ENCODE results near the gene BTG1. TPM values are rescaled to one million over a fixed set of nuclear protein-coding genes. Genes with fewer than 3 reads are reported as not detected.

The BTG1 gene
- total and polyA plus RNA-seq, 9 of the 15 experiments (the other 6 are each of a cell fraction or from before 2014, with no cell fraction given), result 3.7 to 28.6 (median 7.4) TPM

DNA sequence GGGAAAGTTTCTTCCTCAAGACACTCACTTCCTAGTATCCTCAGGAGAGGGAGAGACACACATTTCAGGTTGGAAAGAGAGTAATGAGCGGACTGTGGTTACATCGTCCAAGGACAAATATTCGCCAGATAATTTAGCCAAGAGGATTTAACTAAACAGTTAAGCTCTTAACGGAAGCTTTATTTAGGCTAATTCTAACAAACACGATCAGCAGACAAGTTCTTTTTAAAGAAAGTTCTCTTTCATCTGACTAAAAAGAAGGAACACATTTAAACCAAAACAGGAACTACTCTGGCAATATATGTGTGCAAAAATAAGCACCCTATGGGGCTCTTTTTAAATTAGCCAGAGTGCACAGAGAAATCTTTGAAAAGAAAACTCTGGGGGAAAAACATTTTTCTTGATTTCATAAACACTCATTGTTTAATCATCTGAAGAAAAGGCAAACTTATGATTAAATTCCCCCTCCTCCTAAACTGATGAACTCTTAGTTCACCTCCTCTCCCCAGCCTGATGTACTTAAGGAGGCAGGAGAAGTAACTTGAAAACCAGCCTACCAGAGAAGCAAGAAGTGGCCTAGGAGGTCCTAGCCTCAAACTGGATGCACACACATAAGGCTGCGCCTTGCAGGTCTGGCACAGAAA is 13.3 kb upstream of the BTG1 start (continued):
- TF ChIP-seq, protein P1, sequence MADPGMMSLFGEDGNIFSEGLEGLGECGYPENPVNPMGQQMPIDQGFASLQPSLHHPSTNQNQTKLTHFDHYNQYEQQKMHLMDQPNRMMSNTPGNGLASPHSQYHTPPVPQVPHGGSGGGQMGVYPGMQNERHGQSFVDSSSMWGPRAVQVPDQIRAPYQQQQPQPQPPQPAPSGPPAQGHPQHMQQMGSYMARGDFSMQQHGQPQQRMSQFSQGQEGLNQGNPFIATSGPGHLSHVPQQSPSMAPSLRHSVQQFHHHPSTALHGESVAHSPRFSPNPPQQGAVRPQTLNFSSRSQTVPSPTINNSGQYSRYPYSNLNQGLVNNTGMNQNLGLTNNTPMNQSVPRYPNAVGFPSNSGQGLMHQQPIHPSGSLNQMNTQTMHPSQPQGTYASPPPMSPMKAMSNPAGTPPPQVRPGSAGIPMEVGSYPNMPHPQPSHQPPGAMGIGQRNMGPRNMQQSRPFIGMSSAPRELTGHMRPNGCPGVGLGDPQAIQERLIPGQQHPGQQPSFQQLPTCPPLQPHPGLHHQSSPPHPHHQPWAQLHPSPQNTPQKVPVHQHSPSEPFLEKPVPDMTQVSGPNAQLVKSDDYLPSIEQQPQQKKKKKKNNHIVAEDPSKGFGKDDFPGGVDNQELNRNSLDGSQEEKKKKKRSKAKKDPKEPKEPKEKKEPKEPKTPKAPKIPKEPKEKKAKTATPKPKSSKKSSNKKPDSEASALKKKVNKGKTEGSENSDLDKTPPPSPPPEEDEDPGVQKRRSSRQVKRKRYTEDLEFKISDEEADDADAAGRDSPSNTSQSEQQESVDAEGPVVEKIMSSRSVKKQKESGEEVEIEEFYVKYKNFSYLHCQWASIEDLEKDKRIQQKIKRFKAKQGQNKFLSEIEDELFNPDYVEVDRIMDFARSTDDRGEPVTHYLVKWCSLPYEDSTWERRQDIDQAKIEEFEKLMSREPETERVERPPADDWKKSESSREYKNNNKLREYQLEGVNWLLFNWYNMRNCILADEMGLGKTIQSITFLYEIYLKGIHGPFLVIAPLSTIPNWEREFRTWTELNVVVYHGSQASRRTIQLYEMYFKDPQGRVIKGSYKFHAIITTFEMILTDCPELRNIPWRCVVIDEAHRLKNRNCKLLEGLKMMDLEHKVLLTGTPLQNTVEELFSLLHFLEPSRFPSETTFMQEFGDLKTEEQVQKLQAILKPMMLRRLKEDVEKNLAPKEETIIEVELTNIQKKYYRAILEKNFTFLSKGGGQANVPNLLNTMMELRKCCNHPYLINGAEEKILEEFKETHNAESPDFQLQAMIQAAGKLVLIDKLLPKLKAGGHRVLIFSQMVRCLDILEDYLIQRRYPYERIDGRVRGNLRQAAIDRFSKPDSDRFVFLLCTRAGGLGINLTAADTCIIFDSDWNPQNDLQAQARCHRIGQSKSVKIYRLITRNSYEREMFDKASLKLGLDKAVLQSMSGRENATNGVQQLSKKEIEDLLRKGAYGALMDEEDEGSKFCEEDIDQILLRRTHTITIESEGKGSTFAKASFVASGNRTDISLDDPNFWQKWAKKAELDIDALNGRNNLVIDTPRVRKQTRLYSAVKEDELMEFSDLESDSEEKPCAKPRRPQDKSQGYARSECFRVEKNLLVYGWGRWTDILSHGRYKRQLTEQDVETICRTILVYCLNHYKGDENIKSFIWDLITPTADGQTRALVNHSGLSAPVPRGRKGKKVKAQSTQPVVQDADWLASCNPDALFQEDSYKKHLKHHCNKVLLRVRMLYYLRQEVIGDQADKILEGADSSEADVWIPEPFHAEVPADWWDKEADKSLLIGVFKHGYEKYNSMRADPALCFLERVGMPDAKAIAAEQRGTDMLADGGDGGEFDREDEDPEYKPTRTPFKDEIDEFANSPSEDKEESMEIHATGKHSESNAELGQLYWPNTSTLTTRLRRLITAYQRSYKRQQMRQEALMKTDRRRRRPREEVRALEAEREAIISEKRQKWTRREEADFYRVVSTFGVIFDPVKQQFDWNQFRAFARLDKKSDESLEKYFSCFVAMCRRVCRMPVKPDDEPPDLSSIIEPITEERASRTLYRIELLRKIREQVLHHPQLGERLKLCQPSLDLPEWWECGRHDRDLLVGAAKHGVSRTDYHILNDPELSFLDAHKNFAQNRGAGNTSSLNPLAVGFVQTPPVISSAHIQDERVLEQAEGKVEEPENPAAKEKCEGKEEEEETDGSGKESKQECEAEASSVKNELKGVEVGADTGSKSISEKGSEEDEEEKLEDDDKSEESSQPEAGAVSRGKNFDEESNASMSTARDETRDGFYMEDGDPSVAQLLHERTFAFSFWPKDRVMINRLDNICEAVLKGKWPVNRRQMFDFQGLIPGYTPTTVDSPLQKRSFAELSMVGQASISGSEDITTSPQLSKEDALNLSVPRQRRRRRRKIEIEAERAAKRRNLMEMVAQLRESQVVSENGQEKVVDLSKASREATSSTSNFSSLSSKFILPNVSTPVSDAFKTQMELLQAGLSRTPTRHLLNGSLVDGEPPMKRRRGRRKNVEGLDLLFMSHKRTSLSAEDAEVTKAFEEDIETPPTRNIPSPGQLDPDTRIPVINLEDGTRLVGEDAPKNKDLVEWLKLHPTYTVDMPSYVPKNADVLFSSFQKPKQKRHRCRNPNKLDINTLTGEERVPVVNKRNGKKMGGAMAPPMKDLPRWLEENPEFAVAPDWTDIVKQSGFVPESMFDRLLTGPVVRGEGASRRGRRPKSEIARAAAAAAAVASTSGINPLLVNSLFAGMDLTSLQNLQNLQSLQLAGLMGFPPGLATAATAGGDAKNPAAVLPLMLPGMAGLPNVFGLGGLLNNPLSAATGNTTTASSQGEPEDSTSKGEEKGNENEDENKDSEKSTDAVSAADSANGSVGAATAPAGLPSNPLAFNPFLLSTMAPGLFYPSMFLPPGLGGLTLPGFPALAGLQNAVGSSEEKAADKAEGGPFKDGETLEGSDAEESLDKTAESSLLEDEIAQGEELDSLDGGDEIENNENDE (IDR thresholded peaks at IDR 0.05; ENCODE audit: low read depth, low read length), result no peak
- TF ChIP-seq C11orf30 (IDR thresholded peaks at IDR 0.05; ENCODE audit: low read depth) (no peak), PTTG1 (tag; IDR thresholded peaks at IDR 0.05; ENCODE audit: low read depth) (no peak), TRIM28 (IDR thresholded peaks at IDR 0.05) (no peak), CBX3 (IDR thresholded peaks at IDR 0.05; ENCODE audit: borderline replicate concordance in 1 of 2, low read length in 2 of 2) (no peak), TAF1 (IDR thresholded peaks at IDR 0.05; ENCODE audit: control insufficient read depth, extremely low read depth, insufficient read depth, low read length, severe bottlenecking) (no peak), RBM17 (IDR thresholded peaks at IDR 0.05; ENCODE audit: borderline replicate concordance, low read depth, low read length) (no peak), BRD4 (IDR thresholded peaks at IDR 0.05) (no peak), ASH1L (IDR thresholded peaks at IDR 0.05; ENCODE audit: borderline replicate concordance, low read depth, partially characterized antibody) (no peak), ZNF507 (tag; conservative IDR thresholded peaks at IDR 0.05) (no peak), MECOM (CRISPR knock-in tag; IDR thresholded peaks at IDR 0.05) (no peak)
- TF ChIP-seq, protein P2, sequence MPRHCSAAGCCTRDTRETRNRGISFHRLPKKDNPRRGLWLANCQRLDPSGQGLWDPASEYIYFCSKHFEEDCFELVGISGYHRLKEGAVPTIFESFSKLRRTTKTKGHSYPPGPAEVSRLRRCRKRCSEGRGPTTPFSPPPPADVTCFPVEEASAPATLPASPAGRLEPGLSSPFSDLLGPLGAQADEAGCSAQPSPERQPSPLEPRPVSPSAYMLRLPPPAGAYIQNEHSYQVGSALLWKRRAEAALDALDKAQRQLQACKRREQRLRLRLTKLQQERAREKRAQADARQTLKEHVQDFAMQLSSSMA (CRISPR knock-in tag; IDR thresholded peaks at IDR 0.05), result no peak
- TF ChIP-seq, protein P3, sequence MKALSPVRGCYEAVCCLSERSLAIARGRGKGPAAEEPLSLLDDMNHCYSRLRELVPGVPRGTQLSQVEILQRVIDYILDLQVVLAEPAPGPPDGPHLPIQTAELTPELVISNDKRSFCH (CRISPR knock-in tag; IDR thresholded peaks at IDR 0.05), result no peak
- TF ChIP-seq, protein P3 (tag; IDR thresholded peaks at IDR 0.05), result no peak

All from K562 (cell line).